Measurements from ENCODE around the gene PGM1. TPM values are rescaled to one million over a fixed set of nuclear protein-coding genes. Genes with fewer than 3 reads are reported as not detected.

PGM1 gene
- total RNA-seq, 1 experiment from 2014 or later, result 124 TPM

GRCh38 chr1:63664742-63665141 is 71.5 kb downstream of the PGM1 start:
- ChIA-PET POLR2A (ENCODE audit: unreplicated experiment) (no interaction called here), CTCF (no interaction called here)
- TF ChIP-seq EZH2phosphoT487 (IDR thresholded peaks at IDR 0.05; ENCODE audit: borderline replicate concordance, low read length) (no peak), CTCF (conservative IDR thresholded peaks at IDR 0.05; ENCODE audit: low read depth, low read length) (no peak), EZH2 (IDR thresholded peaks at IDR 0.05; ENCODE audit: low read length, unreplicated experiment) (no peak)
- no peak for ATAC-seq
- Histone ChIP-seq H2AFZ (ENCODE audit: low read length) (no peak overlapping the region), H3K27ac (ENCODE audit: low read length) (peak overlapping the region; percentile 99), H3K27me3 (ENCODE audit: low read length) (no peaks in the 10 kb centered on the region), H3F3A (ENCODE audit: low read length, unreplicated experiment) (peaks cover 28% of the 10 kb centered on the region), H3K9me3 (ENCODE audit: low read length) (no peaks in the 10 kb centered on the region; the same call in 1 of the 2 replicates), H3K79me2 (ENCODE audit: low read length) (no peaks in the 10 kb centered on the region), H4K20me1 (ENCODE audit: low read length) (no peaks in the 10 kb centered on the region), H3K9me2 (replicated peaks; ENCODE audit: low read length) (no peaks in the 10 kb centered on the region), H3K36me3 (ENCODE audit: low read depth, low read length) (peaks cover 7% of the 10 kb centered on the region; the same call in 1 of the 2 replicates), H3K9ac (ENCODE audit: low read length) (no peak overlapping the region), H3K4me2 (ENCODE audit: low read length) (no peak overlapping the region), H3K4me3 (ENCODE audit: low read length) (no peak overlapping the region), H3K4me1 (ENCODE audit: insufficient read depth, low read length) (peaks cover 48% of the 10 kb centered on the region)
- DNase-seq, result no peak
- intact Hi-C loops (cut with micrococcal nuclease), result no loop called here
- BruUV-seq (replicated peaks), result no TSS peak

DNA sequence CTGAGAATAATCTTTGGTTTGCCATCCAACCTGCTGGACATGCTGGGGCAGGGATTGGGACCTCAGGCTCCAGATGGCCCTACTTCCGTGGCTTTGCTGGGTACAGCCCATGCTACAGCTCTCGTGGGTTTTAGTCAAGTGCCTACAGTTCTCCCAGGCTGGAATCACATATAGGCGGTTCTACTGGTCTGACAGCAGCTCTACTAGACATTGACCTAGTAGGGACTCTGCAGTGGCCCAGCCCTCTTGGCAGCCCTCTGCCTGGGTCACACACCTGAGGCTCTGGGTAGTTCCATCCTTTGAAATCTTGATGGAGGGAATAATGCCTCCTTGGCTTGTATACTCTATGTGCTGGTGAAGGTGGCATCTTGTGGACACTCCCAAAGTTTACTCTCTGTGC is 72.2 kb downstream of the PGM1 start:
- Histone ChIP-seq H3K27me3 (ENCODE audit: low read length) (no peaks in the 10 kb centered on the region), H3F3A (ENCODE audit: low read length, unreplicated experiment) (peaks cover 24% of the 10 kb centered on the region), H3K9me3 (ENCODE audit: low read length) (no peaks in the 10 kb centered on the region; the same call in 1 of the 2 replicates), H3K36me3 (ENCODE audit: low read depth, low read length) (peaks cover 3% of the 10 kb centered on the region; the same call in 1 of the 2 replicates), H3K4me2 (ENCODE audit: low read length) (no peak overlapping the region), H3K9me2 (replicated peaks; ENCODE audit: low read length) (no peaks in the 10 kb centered on the region), H4K20me1 (ENCODE audit: low read length) (no peaks in the 10 kb centered on the region), H3K9ac (ENCODE audit: low read length) (no peak overlapping the region), H3K4me1 (ENCODE audit: insufficient read depth, low read length) (peaks cover 46% of the 10 kb centered on the region), H3K79me2 (ENCODE audit: low read length) (no peaks in the 10 kb centered on the region), H3K4me3 (ENCODE audit: low read length) (no peak overlapping the region), H2AFZ (ENCODE audit: low read length) (no peak overlapping the region), H3K27ac (ENCODE audit: low read length) (no peak overlapping the region)
- ChIA-PET POLR2A (ENCODE audit: unreplicated experiment) (no interaction called here), CTCF (no interaction called here)
- no TSS peak for BruUV-seq (replicated peaks)
- ATAC-seq (no peak), DNase-seq (no peak)
- TF ChIP-seq CTCF (conservative IDR thresholded peaks at IDR 0.05; ENCODE audit: low read depth, low read length), result no peak
- no peak for TF ChIP-seq EZH2phosphoT487 (IDR thresholded peaks at IDR 0.05; ENCODE audit: borderline replicate concordance, low read length)
- TF ChIP-seq EZH2 (IDR thresholded peaks at IDR 0.05; ENCODE audit: low read length, unreplicated experiment), result no peak
- intact Hi-C loops (cut with micrococcal nuclease), result no loop called here

GRCh38 chr1:63665824-63666223 is 72.6 kb downstream of the PGM1 start:
- Histone ChIP-seq H2AFZ (ENCODE audit: low read length) (no peak overlapping the region), H3K36me3 (ENCODE audit: low read depth, low read length) (peaks cover 3% of the 10 kb centered on the region; the same call in 1 of the 2 replicates), H4K20me1 (ENCODE audit: low read length) (no peaks in the 10 kb centered on the region), H3K9me3 (ENCODE audit: low read length) (no peaks in the 10 kb centered on the region; the same call in 1 of the 2 replicates), H3K4me2 (ENCODE audit: low read length) (no peak overlapping the region), H3K27ac (ENCODE audit: low read length) (no peak overlapping the region), H3K79me2 (ENCODE audit: low read length) (no peaks in the 10 kb centered on the region), H3K9ac (ENCODE audit: low read length) (no peak overlapping the region), H3F3A (ENCODE audit: low read length, unreplicated experiment) (peaks cover 24% of the 10 kb centered on the region), H3K4me3 (ENCODE audit: low read length) (no peak overlapping the region), H3K27me3 (ENCODE audit: low read length) (no peaks in the 10 kb centered on the region), H3K4me1 (ENCODE audit: insufficient read depth, low read length) (peaks cover 42% of the 10 kb centered on the region), H3K9me2 (replicated peaks; ENCODE audit: low read length) (no peaks in the 10 kb centered on the region)
- ChIA-PET POLR2A (ENCODE audit: unreplicated experiment) (no interaction called here), CTCF (no interaction called here)
- DNase-seq (no peak), ATAC-seq (no peak)
- TF ChIP-seq CTCF (conservative IDR thresholded peaks at IDR 0.05; ENCODE audit: low read depth, low read length), result no peak
- TF ChIP-seq EZH2phosphoT487 (IDR thresholded peaks at IDR 0.05; ENCODE audit: borderline replicate concordance, low read length), result no peak
- no peak for TF ChIP-seq EZH2 (IDR thresholded peaks at IDR 0.05; ENCODE audit: low read length, unreplicated experiment)
- intact Hi-C loops (cut with micrococcal nuclease), result no loop called here
- BruUV-seq (replicated peaks), result no TSS peak

Data from PC-3 (cell line).